Loucy (cell line): ENCODE results near the gene ANKRD34B.
"Not testable (repeated sequence)": the region's sequence is repeated elsewhere in the genome, so short reads cannot be mapped to it uniquely, and the experiment has no call there.

Experiments used
- H2AFZ ChIP-seq: fragments of 200-600 bp; sonication (generic); 2 replicates; pipeline ENCODE4 v1.6.0; 2016; ENCODE audit warnings: antibody characterized with exemption, mild to moderate bottlenecking, low read length, moderate library complexity
- H3F3A ChIP-seq: fragments of 200-600 bp; 2 replicates; pipeline ENCODE4 v1.6.0; 2016; ENCODE audit warnings: antibody characterized with exemption, low read depth, mild to moderate bottlenecking
- H3K27me3 ChIP-seq: fragments of 200-600 bp; sonication (generic); 2 replicates; pipeline ENCODE4 v1.6.1; 2014; ENCODE audit warnings: low read length, mild to moderate bottlenecking; ENCODE audit not compliant: insufficient read depth, poor library complexity, severe bottlenecking
- H3K36me3 ChIP-seq: fragments of 200-600 bp; sonication (generic); 2 replicates; pipeline ENCODE4 v1.6.1; 2016; ENCODE audit warnings: low read length; ENCODE audit not compliant: insufficient read depth
- H3K4me1 ChIP-seq: fragments of 200-600 bp; sonication (generic); 2 replicates; pipeline ENCODE4 v1.5.1; 2014; ENCODE audit warnings: low read length, mild to moderate bottlenecking; ENCODE audit not compliant: insufficient read depth, poor library complexity, severe bottlenecking
- H3K4me2 ChIP-seq: fragments of 200-600 bp; sonication (generic); 2 replicates; pipeline ENCODE4 v1.6.0; 2014; ENCODE audit warnings: antibody characterized with exemption, low read length, low read depth, mild to moderate bottlenecking; ENCODE audit not compliant: poor library complexity, severe bottlenecking
- H3K4me3 ChIP-seq: fragments of 200-600 bp; sonication (generic); 2 replicates; pipeline ENCODE4 v1.5.1; 2014; ENCODE audit warnings: low read length, mild to moderate bottlenecking, mixed read lengths; ENCODE audit not compliant: poor library complexity, severe bottlenecking
- H3K79me2 ChIP-seq: fragments of 200-600 bp; sonication (generic); 2 replicates; pipeline ENCODE4 v1.6.1; 2014; ENCODE audit warnings: low read length; ENCODE audit not compliant: insufficient read depth
- H3K9ac ChIP-seq: fragments of 200-600 bp; sonication (generic); 2 replicates; pipeline ENCODE4 v1.6.0; 2014; ENCODE audit warnings: mild to moderate bottlenecking, low read depth, low read length, moderate library complexity; ENCODE audit not compliant: poor library complexity, severe bottlenecking
- H3K9me2 ChIP-seq: fragments of 200-600 bp; sonication (generic); replicated peaks from 2 replicates; pipeline ENCODE4 v1.6.1; 2016; ENCODE audit warnings: low read depth, low read length, mixed read lengths
- H3K9me3 ChIP-seq: fragments of 200-600 bp; sonication (generic); 2 replicates; pipeline ENCODE4 v1.6.1; 2014; ENCODE audit warnings: mild to moderate bottlenecking, antibody characterized with exemption, low read length, low read depth; ENCODE audit not compliant: insufficient read depth
- H4K20me1 ChIP-seq: fragments of 200-600 bp; sonication (generic); 2 replicates; pipeline ENCODE4 v1.6.0; 2014; ENCODE audit warnings: antibody characterized with exemption, low read length, mild to moderate bottlenecking; ENCODE audit not compliant: insufficient read depth, poor library complexity, severe bottlenecking
- CTCF ChIP-seq: fragments of 200-600 bp; sonication (generic); conservative IDR thresholded peaks from 2 replicates; pipeline ENCODE4 v1.5.1; 2014; ENCODE audit warnings: mild to moderate bottlenecking, antibody characterized with exemption, low read length
- EZH2phosphoT487 ChIP-seq: fragments of 200-600 bp; IDR thresholded peaks from 2 replicates; pipeline ENCODE4 v1.6.1; 2018; ENCODE audit warnings: antibody characterized with exemption, mild to moderate bottlenecking, moderate library complexity, borderline replicate concordance

The ANKRD34B gene

GRCh38 chr5:80588858-80589540, 18.9 kb upstream of the ANKRD34B start:
- no peaks in the 10 kb centered on the region for H3K36me3 ChIP-seq
- no peaks in the 10 kb centered on the region for H4K20me1 ChIP-seq
- H3K9me2 ChIP-seq, result no peaks in the 10 kb centered on the region
- no peaks in the 10 kb centered on the region for H3K79me2 ChIP-seq
- no peak overlapping the region for H3K4me2 ChIP-seq
- TF ChIP-seq EZH2phosphoT487 (no peak), CTCF (no peak)
- H3K9me3 ChIP-seq, result no peaks in the 10 kb centered on the region
- no peaks in the 10 kb centered on the region for H3K4me1 ChIP-seq
- no peak overlapping the region for H3K4me3 ChIP-seq
- no peaks in the 10 kb centered on the region for H3F3A ChIP-seq
- no peaks in the 10 kb centered on the region for H3K27me3 ChIP-seq
- H3K9ac ChIP-seq, result no peak overlapping the region
- no peak overlapping the region for H2AFZ ChIP-seq

- Histone ChIP-seq H2AFZ (no peak overlapping the region), H3K4me3 (no peak overlapping the region)
Measured at GRCh38 chr5:80584770-80585169, 14.7 kb upstream of the ANKRD34B start.

GRCh38 chr5:80580291-80580690, 10.2 kb upstream of the ANKRD34B start:
- not testable (repeated sequence) for H3K9me2 ChIP-seq, H3K4me3 ChIP-seq, H3K27me3 ChIP-seq

More at GRCh38 chr5:80584770-80585169, 14.7 kb upstream of the ANKRD34B start:
- Histone ChIP-seq H3K9me3 (no peaks in the 10 kb centered on the region), H3K9me2 (no peaks in the 10 kb centered on the region), H3K4me1 (no peaks in the 10 kb centered on the region), H3K27me3 (no peaks in the 10 kb centered on the region), H3K79me2 (no peaks in the 10 kb centered on the region), H3F3A (no peaks in the 10 kb centered on the region), H3K36me3 (no peaks in the 10 kb centered on the region), H3K9ac (no peak overlapping the region), H4K20me1 (no peaks in the 10 kb centered on the region), H3K4me2 (no peak overlapping the region)
- TF ChIP-seq CTCF (no peak), EZH2phosphoT487 (no peak)

GRCh38 chr5:80579050-80579449, 9.0 kb upstream of the ANKRD34B start:
- no peaks in the 10 kb centered on the region for H3K36me3 ChIP-seq
- no peaks in the 10 kb centered on the region for H3K4me1 ChIP-seq
- TF ChIP-seq CTCF (no peak), EZH2phosphoT487 (no peak)
- H3K4me3 ChIP-seq, result no peak overlapping the region
- no peak overlapping the region for H3K9ac ChIP-seq
- no peaks in the 10 kb centered on the region for H3F3A ChIP-seq
- H3K27me3 ChIP-seq, result no peaks in the 10 kb centered on the region
- H2AFZ ChIP-seq, result no peak overlapping the region
- no peaks in the 10 kb centered on the region for H4K20me1 ChIP-seq
- no peaks in the 10 kb centered on the region for H3K9me2 ChIP-seq
- no peaks in the 10 kb centered on the region for H3K79me2 ChIP-seq
- H3K4me2 ChIP-seq, result no peak overlapping the region
- H3K9me3 ChIP-seq, result no peaks in the 10 kb centered on the region

More at GRCh38 chr5:80580291-80580690, 10.2 kb upstream of the ANKRD34B start:
- H4K20me1 ChIP-seq, H3K79me2 ChIP-seq, H3K4me2 ChIP-seq, H3K4me1 ChIP-seq, H2AFZ ChIP-seq, H3K9me3 ChIP-seq, H3F3A ChIP-seq, H3K36me3 ChIP-seq, H3K9ac ChIP-seq: not testable (repeated sequence)
